Stimulated activated CD8-positive, alpha-beta memory T cell treated with anti-CD3 and anti-CD28 coated beads, Interleukin-15, amount 100 ng/mL, for 4 hours (primary cell): ENCODE measurements around the gene GSK3B.

Experiments used
- DNase-seq, 2 donors: peaks; one replicate each; pipeline ENCODE4 v3.0.0-alpha.2; 2020; ENCODE audit warnings: low read depth in 2 of 2

Gene GSK3B

DNA sequence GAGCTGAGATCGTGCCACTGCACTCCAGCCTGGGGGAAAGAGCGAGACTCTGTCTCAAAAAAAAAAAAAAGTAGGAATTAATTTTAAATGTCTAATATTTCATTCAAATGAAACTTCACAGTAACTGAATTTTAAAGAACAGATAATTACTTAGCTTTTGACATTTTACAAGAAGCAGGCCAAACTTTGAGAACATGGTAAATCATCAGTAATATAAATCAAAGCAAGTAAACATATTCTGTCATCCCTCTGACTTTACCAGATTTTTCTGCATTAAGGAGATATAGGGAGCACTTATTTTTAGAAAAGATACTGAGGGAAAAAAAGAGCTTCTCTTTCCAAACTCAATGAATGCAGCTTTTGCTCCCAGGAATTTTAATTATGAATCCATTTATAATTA lies 275.3 kb downstream of the GSK3B start:
- DNase-seq, result no peak

DNA sequence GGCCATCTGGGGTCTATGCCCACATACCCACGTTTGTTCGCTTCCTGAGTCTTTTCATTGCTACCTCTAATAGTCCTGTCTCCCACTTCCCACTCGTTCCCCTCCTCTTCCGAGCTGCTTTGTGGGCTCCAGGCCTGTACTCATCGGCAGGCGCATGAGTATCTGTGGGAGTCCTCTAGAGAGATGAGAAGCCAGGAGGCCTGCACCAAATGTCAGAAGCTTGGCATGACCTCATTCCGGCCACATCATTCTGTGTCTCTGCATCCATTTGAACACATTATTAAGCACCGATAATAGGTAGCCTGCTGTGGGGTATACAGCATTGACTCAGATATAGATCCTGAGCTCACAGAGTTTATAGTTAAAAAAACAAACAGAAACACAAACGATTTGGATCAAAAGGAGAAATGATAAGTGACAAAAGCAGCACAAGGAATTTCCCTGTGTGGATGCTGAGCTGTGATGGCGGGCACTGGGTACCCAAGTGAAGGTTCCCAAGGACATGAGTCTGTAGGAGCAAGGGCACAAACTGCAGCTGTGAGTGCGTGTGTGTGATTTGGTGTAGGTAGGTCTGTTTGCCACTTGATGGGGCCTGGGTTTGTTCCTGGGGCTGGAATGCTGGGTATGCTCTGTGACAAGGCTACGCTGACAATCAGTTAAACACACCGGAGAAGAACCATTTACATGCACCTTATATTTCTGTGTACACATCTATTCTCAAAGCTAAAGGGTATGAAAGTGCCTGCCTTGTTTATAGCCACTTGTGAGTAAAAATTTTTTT lies 276.5 kb downstream of the GSK3B start:
- DNase-seq, result no peak

GRCh38 chr3:119817071-119817470 lies 277.2 kb downstream of the GSK3B start:
- DNase-seq, result no peak

DNA sequence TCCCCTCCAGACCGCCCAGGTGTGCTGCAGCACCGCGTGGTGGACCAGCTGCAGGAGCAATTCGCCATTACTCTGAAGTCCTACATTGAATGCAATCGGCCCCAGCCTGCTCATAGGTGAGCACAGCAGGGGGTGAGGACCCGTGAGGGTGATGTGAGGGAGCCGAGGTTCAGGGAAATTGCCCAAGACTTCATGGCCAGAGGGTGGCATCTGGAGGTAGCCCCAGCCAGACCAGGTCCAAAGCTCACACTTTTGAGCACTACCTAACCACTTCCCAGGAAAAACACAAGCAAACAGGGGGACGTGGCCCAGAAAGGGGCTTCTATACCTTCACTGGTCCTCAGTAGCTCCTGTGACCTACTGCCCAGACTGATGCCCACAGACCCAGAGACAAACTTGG lies 278.5 kb downstream of the GSK3B start:
- DNase-seq, result no peak

DNA sequence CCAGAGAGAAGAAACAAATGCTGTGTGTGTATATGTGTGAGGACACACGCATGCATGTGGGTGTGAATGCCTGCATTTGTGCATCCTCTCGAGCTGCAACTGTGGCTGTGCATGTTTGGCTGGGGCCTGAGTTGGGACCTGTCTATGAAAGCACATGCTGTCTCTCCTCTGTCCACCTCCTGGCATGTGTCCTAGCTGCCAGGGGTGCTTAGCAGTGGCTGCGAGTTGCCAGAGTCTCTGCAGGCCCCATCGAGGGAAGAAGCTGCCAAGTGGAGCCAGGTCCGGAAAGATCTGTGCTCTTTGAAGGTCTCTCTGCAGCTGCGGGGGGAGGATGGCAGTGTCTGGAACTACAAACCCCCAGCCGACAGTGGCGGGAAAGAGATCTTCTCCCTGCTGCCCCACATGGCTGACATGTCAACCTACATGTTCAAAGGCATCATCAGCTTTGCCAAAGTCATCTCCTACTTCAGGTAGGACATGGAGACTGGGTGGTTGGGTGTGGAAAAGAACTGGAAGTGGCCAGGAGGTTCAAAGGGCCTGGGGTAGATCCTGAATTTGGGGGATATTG lies 281.7 kb downstream of the GSK3B start:
- no peak for DNase-seq

DNA sequence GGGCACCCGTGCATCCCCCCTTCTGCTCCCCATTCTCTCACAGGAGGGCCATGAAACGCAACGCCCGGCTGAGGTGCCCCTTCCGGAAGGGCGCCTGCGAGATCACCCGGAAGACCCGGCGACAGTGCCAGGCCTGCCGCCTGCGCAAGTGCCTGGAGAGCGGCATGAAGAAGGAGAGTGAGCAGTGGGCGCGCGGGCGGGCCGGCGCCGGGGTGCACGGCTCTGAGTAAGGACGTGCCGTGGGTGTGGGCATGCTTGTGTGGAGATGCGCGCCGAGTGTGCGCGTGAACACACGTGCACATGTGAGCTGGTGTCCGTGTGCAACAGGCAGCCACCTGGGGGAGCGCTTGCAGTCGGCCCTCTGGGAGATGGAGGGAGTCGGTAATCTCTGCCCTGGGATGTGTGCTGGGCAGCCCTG lies 284.2 kb downstream of the GSK3B start:
- peak; percentile 36 to 42 for DNase-seq

DNA sequence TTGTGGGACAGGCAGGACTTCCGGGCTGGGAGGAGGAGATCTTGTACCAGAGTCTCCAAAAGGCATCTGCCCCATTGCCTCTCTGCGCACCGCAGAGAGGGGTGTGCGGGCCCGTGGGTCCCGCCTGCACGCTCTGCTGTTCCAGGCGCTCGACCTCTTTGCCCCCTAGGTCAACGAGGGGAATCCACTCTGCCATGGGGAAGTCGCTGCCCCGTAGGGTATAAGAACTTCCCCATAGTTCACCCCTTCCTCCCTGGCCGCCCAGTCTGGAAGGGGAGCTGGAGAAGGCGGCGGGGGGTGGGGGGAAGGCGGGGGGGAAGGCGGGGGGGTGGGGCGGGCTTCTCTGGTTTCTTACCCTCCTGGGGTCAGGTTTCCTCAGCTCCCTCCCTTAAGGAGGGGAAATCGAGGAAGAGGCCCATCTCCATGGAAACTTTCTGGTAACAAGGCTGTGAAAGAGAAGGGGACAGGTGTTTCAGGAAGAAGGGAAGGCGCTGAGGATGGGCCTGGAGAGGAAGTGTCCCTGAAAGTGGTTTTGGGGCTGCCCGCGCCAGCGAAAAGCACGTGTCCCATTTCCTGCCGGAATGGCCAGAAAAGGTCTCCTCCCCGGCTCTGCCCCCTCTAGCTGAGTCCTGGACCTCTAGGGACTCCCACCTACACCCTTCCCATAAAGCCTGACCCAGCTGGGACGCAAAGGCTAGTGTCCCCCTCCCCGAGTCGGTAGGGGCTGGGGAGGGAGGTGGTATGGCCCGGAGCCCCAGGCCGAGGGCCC lies 284.8 kb downstream of the GSK3B start:
- DNase-seq, result no peak

DNA sequence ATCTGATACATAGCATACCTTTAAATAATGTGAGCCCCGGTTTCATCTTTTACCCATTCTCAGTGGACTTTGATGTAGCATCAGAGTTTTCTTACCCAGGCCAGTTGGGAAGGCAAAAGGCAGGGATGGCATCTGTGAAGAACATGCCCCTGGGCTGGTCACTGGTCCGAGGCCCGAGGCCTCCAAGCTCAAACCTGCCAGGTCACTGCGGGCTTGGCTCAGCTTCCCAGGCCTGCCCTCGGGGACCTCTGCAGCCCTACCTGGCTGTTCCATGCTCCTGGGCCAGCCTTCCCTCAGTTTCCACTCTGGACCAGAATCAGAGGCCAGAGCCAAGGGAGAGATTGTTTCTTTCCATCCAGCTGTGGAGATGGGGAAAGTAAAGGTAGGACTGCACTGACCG lies 285.4 kb downstream of the GSK3B start:
- DNase-seq, result no peak

DNA sequence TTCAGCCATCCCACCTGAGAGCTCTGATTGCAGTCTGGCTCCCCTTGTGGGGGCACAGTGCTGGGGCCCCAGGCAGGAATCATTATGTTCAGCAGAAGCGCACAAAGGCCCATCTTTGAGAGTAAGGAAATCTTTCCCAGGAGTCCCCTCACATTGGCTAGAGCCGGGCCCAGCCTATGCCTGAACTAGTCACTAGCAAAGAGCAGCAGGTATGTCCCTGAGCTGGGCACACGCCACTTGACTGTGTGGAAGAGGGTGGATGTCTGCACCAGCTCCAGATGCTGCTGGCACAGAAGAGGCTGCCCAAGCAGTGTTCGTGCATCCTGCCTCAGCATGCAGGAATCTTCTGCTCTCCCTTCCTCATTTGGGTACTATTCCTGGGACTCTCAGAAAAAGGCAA lies 286.0 kb downstream of the GSK3B start:
- no peak for DNase-seq

DNA sequence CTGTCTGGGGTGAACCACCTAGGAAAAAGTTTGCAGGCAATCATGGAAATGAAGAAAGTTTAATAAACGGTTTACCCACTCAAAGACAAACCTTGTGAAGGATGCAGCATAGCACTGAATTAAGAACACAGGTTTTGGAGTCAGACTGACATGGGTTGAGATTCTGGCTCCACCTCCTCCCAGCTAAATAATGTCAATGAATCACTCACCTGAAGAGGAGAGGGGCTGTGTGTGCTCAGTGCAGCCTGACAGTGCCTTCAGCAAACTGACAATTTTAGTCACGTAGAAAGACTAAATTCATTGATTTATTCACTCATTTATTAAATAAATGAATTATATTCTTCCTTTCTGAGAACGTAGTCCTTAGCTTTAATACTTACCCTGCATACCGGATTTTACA lies 293.4 kb downstream of the GSK3B start:
- DNase-seq, result no peak

DNA sequence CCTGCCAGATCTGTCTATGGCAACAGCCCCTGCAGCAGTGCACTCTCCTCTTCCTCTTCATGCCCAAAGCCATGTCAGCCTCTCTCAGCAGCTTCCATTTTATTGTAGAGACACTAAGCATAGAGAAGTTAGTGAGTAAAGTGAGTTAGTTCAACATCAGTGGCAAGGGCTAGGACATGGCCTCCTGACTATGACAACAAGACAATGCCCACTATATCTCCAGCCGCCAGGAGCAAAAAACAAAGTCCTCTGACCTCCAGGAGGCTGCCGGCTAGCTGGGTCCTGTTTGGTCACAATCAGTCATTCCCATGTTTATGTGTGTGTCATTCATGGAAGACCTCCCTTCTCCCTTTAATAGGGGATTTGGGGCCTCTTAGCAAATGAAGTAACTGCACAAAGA lies 297.5 kb downstream of the GSK3B start:
- no peak for DNase-seq

GRCh38 chr3:119796368-119796767 lies 297.9 kb downstream of the GSK3B start:
- no peak for DNase-seq

DNA sequence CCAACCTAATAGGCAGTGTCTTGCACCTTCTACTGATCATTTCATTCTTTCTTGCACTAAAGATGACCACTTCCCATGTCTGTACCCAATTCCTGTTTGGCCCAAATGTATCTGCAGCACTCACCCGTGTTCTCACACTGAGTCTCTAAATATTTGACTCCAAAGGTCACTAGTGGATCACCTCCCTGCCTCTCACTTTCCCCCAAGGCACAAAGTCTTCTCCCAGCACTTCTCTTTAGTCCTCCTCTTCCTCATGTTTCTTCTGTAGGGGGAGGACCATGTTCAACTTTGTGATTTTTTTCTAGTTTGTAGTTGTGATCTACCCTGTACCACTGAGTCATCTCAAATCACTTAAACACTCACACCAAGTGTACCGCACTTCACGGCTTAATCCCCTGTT lies 298.4 kb downstream of the GSK3B start:
- DNase-seq, result no peak

DNA sequence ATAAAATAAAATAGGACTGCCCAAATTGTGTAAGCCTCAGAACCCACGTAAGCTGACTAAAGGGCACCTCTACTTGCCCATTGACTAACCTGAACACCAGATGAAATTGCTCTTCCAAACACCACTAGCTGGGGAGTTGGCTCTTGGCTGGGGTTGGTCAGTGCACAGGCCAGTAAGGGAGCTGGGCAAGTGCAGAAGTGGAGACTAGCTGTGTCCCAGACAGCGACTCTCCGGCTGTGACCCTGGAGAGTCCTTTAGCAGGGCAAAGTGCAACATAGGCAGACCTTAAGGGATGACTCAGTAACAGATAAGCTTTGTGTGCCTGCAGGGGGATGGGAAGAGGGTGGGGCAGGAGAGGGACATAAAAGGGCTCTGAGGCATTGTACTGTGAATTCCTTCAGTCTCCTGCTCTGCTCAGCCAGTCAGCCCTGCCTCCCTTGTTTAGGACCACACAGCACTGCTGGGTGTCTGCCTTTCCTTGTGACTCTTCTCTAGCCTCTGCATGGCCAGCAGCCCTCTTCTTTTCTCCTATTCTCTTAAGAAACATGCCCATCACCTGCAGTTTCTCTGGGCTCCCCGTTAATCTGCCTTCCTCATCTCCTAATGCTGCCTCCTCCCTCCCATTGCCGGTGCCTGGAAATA lies 299.2 kb downstream of the GSK3B start:
- DNase-seq, result no peak

DNA sequence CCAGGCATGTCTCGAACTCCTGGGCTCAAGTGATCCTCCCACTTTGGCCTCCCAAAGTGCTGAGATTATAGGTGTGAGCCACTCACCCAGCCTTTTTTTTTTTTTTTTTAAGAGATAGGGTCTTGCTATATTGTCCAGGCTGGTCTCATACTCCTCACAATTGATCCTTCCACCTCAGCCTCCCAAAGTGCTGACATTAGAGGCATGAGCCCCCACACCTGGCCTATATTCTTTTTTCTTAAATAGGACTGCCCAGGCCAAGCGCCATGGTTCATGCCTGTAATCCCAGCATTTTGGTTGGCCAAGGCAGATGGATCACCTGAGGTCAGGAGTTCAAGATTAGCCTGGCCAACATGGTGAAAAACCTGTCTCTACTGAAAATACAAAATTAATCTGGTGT lies 299.8 kb downstream of the GSK3B start:
- DNase-seq, result no peak

GRCh38 chr3:119792270-119792669 lies 302.0 kb downstream of the GSK3B start:
- DNase-seq, result no peak

GRCh38 chr3:119790369-119790768 lies 303.9 kb downstream of the GSK3B start:
- no peak for DNase-seq

GRCh38 chr3:119786409-119786808 lies 307.8 kb downstream of the GSK3B start:
- no peak for DNase-seq

GRCh38 chr3:119783883-119784282 lies 310.4 kb downstream of the GSK3B start:
- no peak for DNase-seq

GRCh38 chr3:119783255-119783654 lies 311.0 kb downstream of the GSK3B start:
- no peak for DNase-seq

- DNase-seq, result no peak
Measured at GRCh38 chr3:119782460-119782859, 311.8 kb downstream of the GSK3B start.
